ENCODE measurements around the gene MPRIP. TPM values are rescaled to one million over a fixed set of nuclear protein-coding genes. Genes with fewer than 3 reads are reported as not detected.

MPRIP gene
- total and polyA plus RNA-seq, 2 of the 13 experiments (the other 11 are each of a cell fraction or from before 2014, with no cell fraction given), result 50.2 to 52.4 TPM

DNA sequence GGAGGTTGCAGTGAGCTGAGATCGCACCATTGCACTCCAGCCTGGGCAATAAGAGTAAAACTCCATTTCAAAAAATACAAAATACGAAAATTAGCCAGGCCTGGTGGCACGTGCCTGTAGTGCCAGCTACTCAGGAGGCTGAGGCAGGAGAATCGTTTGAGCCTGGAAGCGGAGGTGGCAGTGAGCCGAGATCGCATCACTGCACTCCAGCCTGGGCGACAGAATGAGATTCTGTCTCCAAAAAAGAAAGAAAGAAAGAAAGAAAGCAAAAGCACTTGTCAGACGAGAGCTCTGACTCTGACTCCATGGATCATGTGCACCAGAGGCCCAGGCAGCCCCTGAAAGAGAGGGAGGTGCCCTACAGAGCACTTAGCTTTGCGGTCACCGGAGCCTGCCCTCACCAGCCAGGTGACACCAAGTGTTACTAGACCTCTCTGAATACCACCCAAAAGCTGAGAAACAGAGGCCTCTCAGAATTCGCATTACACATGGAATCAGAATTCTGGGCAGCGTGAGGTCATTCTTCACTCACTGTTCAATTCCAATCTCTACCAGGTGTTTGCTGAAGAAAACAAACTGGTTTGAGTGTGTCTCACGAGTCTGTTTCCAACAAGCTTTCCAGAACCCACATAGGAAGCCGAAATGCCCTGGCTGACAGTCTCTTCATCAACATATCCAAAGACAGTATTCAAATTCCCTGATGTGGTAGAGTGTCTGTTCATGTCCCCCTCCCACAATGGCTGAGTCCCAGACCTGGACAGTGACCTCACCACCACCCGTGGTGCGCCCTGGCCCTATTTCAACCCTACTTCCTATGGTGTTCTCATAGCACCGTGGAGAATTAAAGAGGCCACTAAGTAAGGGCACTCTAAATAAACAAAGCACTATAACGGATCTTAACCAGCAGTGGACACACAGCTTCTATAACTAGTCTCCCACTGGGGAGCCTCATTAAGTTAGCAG is 193.2 kb downstream of the MPRIP start:
- FAIRE-seq, result no peak
- peaks cover 4 to 21% of the 10 kb centered on the region in 2 experiments for H3K36me3 ChIP-seq (replicated peaks in 1 of 2; ENCODE audit: control insufficient read depth in 1 of 2, insufficient read depth in 2 of 2, low read length in 2 of 2)
- H3K27me3 ChIP-seq (ENCODE audit: control insufficient read depth in 1 of 2, insufficient read depth in 2 of 2, low read length in 2 of 2), result no peaks in the 10 kb centered on the region
- peak overlapping the region; percentile 88 for H3K4me2 ChIP-seq (ENCODE audit: low read depth, low read length)
- peaks cover 54% of the 10 kb centered on the region for H3K4me1 ChIP-seq (ENCODE audit: insufficient read depth, low read length)
- intact Hi-C loops (cut with micrococcal nuclease; ENCODE audit: unreplicated experiment) (no loop called here), in situ Hi-C loops (cut with HindIII; ENCODE audit: extremely low pct_ligation_motif_present, low pct_unique_long_range_greater_than_20kb) (no loop called here)
- ChIA-PET POLR2A (interaction anchor here (1.3 to 2.8 kb wide), 3 partner anchors 9 to 45 kb away, joined by 4 to 12 read pairs (median 9); partner anchors contain the start of genes COPS3 and PLD6), CTCF (ENCODE audit: low intra/inter-chr PET ratio, low total read pairs) (no interaction called here)
- 45% methylated on average over 18 of the region's 19 CpGs for WGBS (ENCODE audit: low lambda C conversion rate)
- peaks cover 28% of the 10 kb centered on the region for H3K79me2 ChIP-seq (ENCODE audit: insufficient read depth, low read length)
- peak overlapping the region; percentile 87 to 95 (median 91) for H3K4me3 ChIP-seq (replicated peaks in 1 of 3; ENCODE audit: insufficient read depth in 1 of 3, low read depth in 2 of 3, low read length in 3 of 3)
- no peaks in the 10 kb centered on the region for H3K9me3 ChIP-seq (ENCODE audit: low read length)
- H4K20me1 ChIP-seq (ENCODE audit: insufficient read depth, low read length), result no peaks in the 10 kb centered on the region
- H3K27ac ChIP-seq (ENCODE audit: extremely low read length, insufficient read depth, low read length), result peak overlapping the region; percentile 92
- DNase-seq (ENCODE audit: low spot score), result peak; percentile 22
- ATAC-seq, result peak; percentile 39
- H2AFZ ChIP-seq (ENCODE audit: low read length), result no peak overlapping the region
- peak overlapping the region; percentile 94 for H3K9ac ChIP-seq (ENCODE audit: insufficient read depth, low read depth, low read length)
- BruUV-seq (replicated peaks), result no TSS peak
- TF ChIP-seq ZNF33A (CRISPR knock-in tag; IDR thresholded peaks at IDR 0.05; ENCODE audit: borderline replicate concordance), result no peak
- no peak for TF ChIP-seq E2F2 (CRISPR knock-in tag; IDR thresholded peaks at IDR 0.05; ENCODE audit: borderline replicate concordance)
- no peak for TF ChIP-seq ZNF616 (CRISPR knock-in tag; IDR thresholded peaks at IDR 0.05; ENCODE audit: low read depth)
- TF ChIP-seq SMARCC2 (IDR thresholded peaks at IDR 0.05), result no peak
- TF ChIP-seq ZNF639 (CRISPR knock-in tag; conservative IDR thresholded peaks at IDR 0.05), result no peak
- no peak for TF ChIP-seq PATZ1 (CRISPR knock-in tag; IDR thresholded peaks at IDR 0.05)
- no peak for TF ChIP-seq FOSL1 (CRISPR knock-in tag; IDR thresholded peaks at IDR 0.05; ENCODE audit: borderline replicate concordance)
- TF ChIP-seq, protein P1, sequence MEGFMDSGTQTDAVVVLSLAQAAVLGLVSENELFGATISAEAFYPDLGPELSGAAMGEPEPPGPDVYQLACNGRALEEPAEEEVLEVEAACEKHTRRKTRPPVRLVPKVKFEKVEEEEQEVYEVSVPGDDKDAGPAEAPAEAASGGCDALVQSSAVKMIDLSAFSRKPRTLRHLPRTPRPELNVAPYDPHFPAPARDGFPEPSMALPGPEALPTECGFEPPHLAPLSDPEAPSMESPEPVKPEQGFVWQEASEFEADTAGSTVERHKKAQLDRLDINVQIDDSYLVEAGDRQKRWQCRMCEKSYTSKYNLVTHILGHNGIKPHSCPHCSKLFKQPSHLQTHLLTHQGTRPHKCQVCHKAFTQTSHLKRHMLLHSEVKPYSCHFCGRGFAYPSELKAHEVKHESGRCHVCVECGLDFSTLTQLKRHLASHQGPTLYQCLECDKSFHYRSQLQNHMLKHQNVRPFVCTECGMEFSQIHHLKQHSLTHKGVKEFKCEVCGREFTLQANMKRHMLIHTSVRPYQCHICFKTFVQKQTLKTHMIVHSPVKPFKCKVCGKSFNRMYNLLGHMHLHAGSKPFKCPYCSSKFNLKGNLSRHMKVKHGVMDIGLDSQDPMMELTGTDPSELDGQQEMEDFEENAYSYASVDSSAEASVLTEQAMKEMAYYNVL (CRISPR knock-in tag; IDR thresholded peaks at IDR 0.05; ENCODE audit: borderline replicate concordance), result no peak
- TF ChIP-seq MNT (IDR thresholded peaks at IDR 0.05), result no peak
- TF ChIP-seq ZNF781 (CRISPR knock-in tag; IDR thresholded peaks at IDR 0.05; ENCODE audit: borderline replicate concordance, not compliant biosample characterization), result no peak
- no peak for TF ChIP-seq ZNF619 (CRISPR knock-in tag; IDR thresholded peaks at IDR 0.05)
- TF ChIP-seq NR2F1 (CRISPR knock-in tag; IDR thresholded peaks at IDR 0.05), result no peak
- TF ChIP-seq NR2C2 (CRISPR knock-in tag; IDR thresholded peaks at IDR 0.05; ENCODE audit: borderline replicate concordance), result no peak
